Thoracic aorta (tissue), 2 donors: ENCODE results near the gene TAF5. TPM values are rescaled to one million over a fixed set of nuclear protein-coding genes. Genes with fewer than 3 reads are reported as not detected.
A peak's percentile ranks its signal among the peaks of the same experiment; 100 is the strongest.
"Not testable (repeated sequence)": the region's sequence is repeated elsewhere in the genome, so short reads cannot be mapped to it uniquely, and the experiment has no call there.

Experiments
- ATAC-seq: fragments of 150-250 bp; one replicate; pipeline ENCODE4 v1.8.0; 2017; ENCODE audit warnings: low read depth; ENCODE audit not compliant: insufficient number of reproducible peaks, low FRiP score
- DNase-seq: peaks from one replicate; pipeline ENCODE4 v3.0.0-alpha.2; 2020; ENCODE audit warnings: low spot score
- H3K27ac ChIP-seq, 2 donors: fragments of 200-600 bp; sonication (generic); 1 replicate in 1 of 2; 2 replicates in 1 of 2; pipeline ENCODE4 v1.5.1; 2016; ENCODE audit warnings: mild to moderate bottlenecking in 2 of 2, moderate library complexity in 2 of 2
- H3K27me3 ChIP-seq: fragments of 200-600 bp; sonication (generic); replicated peaks from 2 replicates; pipeline ENCODE4 v1.6.0; 2016; ENCODE audit warnings: mild to moderate bottlenecking; ENCODE audit not compliant: insufficient read depth
- H3K36me3 ChIP-seq: fragments of 200-600 bp; sonication (generic); one replicate; pipeline ENCODE4 v1.5.1; 2016
- H3K4me1 ChIP-seq, 2 donors: fragments of 200-600 bp; sonication (generic); 1 replicate in 1 of 2; 2 replicates in 1 of 2; pipeline versions ENCODE4 v1.5.1 to v1.6.0; 2016; ENCODE audit warnings: low read depth in 2 of 2, mild to moderate bottlenecking in 1 of 2; ENCODE audit not compliant: control insufficient read depth in 1 of 2
- H3K4me3 ChIP-seq: fragments of 200-600 bp; sonication (generic); 2 replicates; pipeline ENCODE4 v1.5.1; 2016; ENCODE audit warnings: mild to moderate bottlenecking
- H3K9me3 ChIP-seq: fragments of 200-600 bp; sonication (generic); 2 replicates; pipeline ENCODE4 v1.5.1; 2016
- CTCF ChIP-seq: fragments of 200-600 bp; sonication (generic); IDR thresholded peaks from one replicate; pipeline ENCODE4 v1.5.1; 2019; ENCODE audit warnings: antibody characterized with exemption
- total RNA-seq, 2 donors: library from RNA; depleted of rRNA; stranded (reverse); fragments of >200 nt; gene quantifications; one replicate each; pipeline versions ENCODE4 v1.1.0 to v1.2.3, GENCODE V29; 2016

The TAF5 gene
- total RNA-seq, 2 donors from 2014 or later = 3.7 to 5.3 TPM

- Histone ChIP-seq H3K36me3 (peaks cover 61% of the 10 kb centered on the region), H3K27me3 (no peaks in the 10 kb centered on the region), H3K9me3 (no peaks in the 10 kb centered on the region), H3K4me3 (no peak overlapping the region), H3K27ac (no peak overlapping the region), H3K4me1 (no peaks in the 10 kb centered on the region)
- ATAC-seq (no peak), DNase-seq (no peak)
- no peak for TF ChIP-seq CTCF
Observed at GRCh38 chr10:103415581-103415980, 47.8 kb downstream of the TAF5 start.

- H3K9me3 ChIP-seq = no peaks in the 10 kb centered on the region
- H3K27ac ChIP-seq = no peak overlapping the region
- TF ChIP-seq CTCF = peak; percentile 69
- peaks cover 66% of the 10 kb centered on the region for H3K36me3 ChIP-seq
- no peak overlapping the region for H3K4me3 ChIP-seq
- no peaks in the 10 kb centered on the region for H3K27me3 ChIP-seq
- ATAC-seq = peak; percentile 59
- peak; percentile 43 for DNase-seq
- no peaks in the 10 kb centered on the region for H3K4me1 ChIP-seq
Observed at GRCh38 chr10:103416436-103417147, 48.8 kb downstream of the TAF5 start.

- H3K4me1 ChIP-seq, H3K4me3 ChIP-seq, H3K27me3 ChIP-seq, H3K27ac ChIP-seq, H3K9me3 ChIP-seq, DNase-seq, ATAC-seq: not testable (repeated sequence)
- H3K36me3 ChIP-seq = peaks cover 65% of the 10 kb centered on the region
Observed at GRCh38 chr10:103417148-103417469, 49.3 kb downstream of the TAF5 start.

- Histone ChIP-seq H3K27me3 (no peaks in the 10 kb centered on the region), H3K27ac (no peak overlapping the region), H3K4me1 (no peaks in the 10 kb centered on the region), H3K9me3 (no peaks in the 10 kb centered on the region), H3K36me3 (peaks cover 64% of the 10 kb centered on the region), H3K4me3 (no peak overlapping the region)
- ATAC-seq (no peak), DNase-seq (no peak)
- no peak for TF ChIP-seq CTCF
Observed at GRCh38 chr10:103417601-103418000, 49.8 kb downstream of the TAF5 start.

GRCh38 chr10:103419101-103419500 lies 51.3 kb downstream of the TAF5 start:
- Histone ChIP-seq H3K4me3 (no peak overlapping the region), H3K27me3 (no peaks in the 10 kb centered on the region), H3K9me3 (no peaks in the 10 kb centered on the region), H3K27ac (no peak overlapping the region), H3K36me3 (peaks cover 66% of the 10 kb centered on the region), H3K4me1 (no peaks in the 10 kb centered on the region)
- ATAC-seq (no peak), DNase-seq (no peak)
- no peak for TF ChIP-seq CTCF

GRCh38 chr10:103423748-103424147 lies 56.0 kb downstream of the TAF5 start:
- no peak for TF ChIP-seq CTCF
- Histone ChIP-seq H3K27ac (no peak overlapping the region), H3K4me3 (no peak overlapping the region), H3K36me3 (peaks cover 70% of the 10 kb centered on the region), H3K9me3 (no peaks in the 10 kb centered on the region), H3K27me3 (no peaks in the 10 kb centered on the region), H3K4me1 (no peaks in the 10 kb centered on the region)
- DNase-seq (no peak), ATAC-seq (no peak)
